Measurements from ENCODE around the gene CISD1. TPM values are rescaled to one million over a fixed set of nuclear protein-coding genes. Genes with fewer than 3 reads are reported as not detected.

CISD1 gene
- polyA plus RNA-seq, 1 donor from 2014 or later: 86.3 TPM

GRCh38 chr10:58311026-58311425, 42.1 kb downstream of the CISD1 start:
- Histone ChIP-seq H3K4me2 (ENCODE audit: low read length) (no peak overlapping the region), H3K27me3 (ENCODE audit: insufficient read depth, low read depth, low read length) (no peaks in the 10 kb centered on the region), H3K36me3 (ENCODE audit: insufficient read depth, low read length) (no peaks in the 10 kb centered on the region), H3K27ac (ENCODE audit: low read length) (no peak overlapping the region), H4K20me1 (ENCODE audit: insufficient read depth) (no peaks in the 10 kb centered on the region), H3K79me2 (replicated peaks; ENCODE audit: insufficient read depth, low read length) (no peaks in the 10 kb centered on the region), H3K9me3 (ENCODE audit: low read length) (no peaks in the 10 kb centered on the region), H3K9me2 (ENCODE audit: insufficient read depth, low read length) (no peaks in the 10 kb centered on the region), H3K9ac (ENCODE audit: low read length) (no peak overlapping the region), H2AFZ (ENCODE audit: low read depth, low read length) (no peak overlapping the region), H3K4me3 (ENCODE audit: low read length) (no peak overlapping the region), H3F3A (ENCODE audit: insufficient read depth, low read length, poor library complexity, severe bottlenecking) (no peaks in the 10 kb centered on the region)
- TF ChIP-seq EZH2 (IDR thresholded peaks at IDR 0.05; ENCODE audit: borderline replicate concordance, insufficient read depth, low read length, poor library complexity, severe bottlenecking) (no peak), POLR2AphosphoS5 (IDR thresholded peaks at IDR 0.05) (no peak), TAF1 (IDR thresholded peaks at IDR 0.05; ENCODE audit: low read depth) (no peak), EP300 (conservative IDR thresholded peaks at IDR 0.05; ENCODE audit: poor library complexity, severe bottlenecking) (no peak), SMC3 (conservative IDR thresholded peaks at IDR 0.05; ENCODE audit: poor library complexity) (no peak)

- Histone ChIP-seq H3K36me3 (ENCODE audit: insufficient read depth, low read length) (no peaks in the 10 kb centered on the region), H3K27ac (ENCODE audit: low read length) (no peak overlapping the region), H3F3A (ENCODE audit: insufficient read depth, low read length, poor library complexity, severe bottlenecking) (no peaks in the 10 kb centered on the region), H3K9me2 (ENCODE audit: insufficient read depth, low read length) (no peaks in the 10 kb centered on the region), H3K9ac (ENCODE audit: low read length) (no peak overlapping the region), H3K9me3 (ENCODE audit: low read length) (no peaks in the 10 kb centered on the region), H3K4me3 (ENCODE audit: low read length) (no peak overlapping the region), H2AFZ (ENCODE audit: low read depth, low read length) (no peak overlapping the region), H3K79me2 (replicated peaks; ENCODE audit: insufficient read depth, low read length) (no peaks in the 10 kb centered on the region), H3K27me3 (ENCODE audit: insufficient read depth, low read depth, low read length) (no peaks in the 10 kb centered on the region), H4K20me1 (ENCODE audit: insufficient read depth) (no peaks in the 10 kb centered on the region), H3K4me2 (ENCODE audit: low read length) (no peak overlapping the region)
- TF ChIP-seq REST (IDR thresholded peaks at IDR 0.05; ENCODE audit: borderline replicate concordance): no peak
- no peak for TF ChIP-seq SMC3 (conservative IDR thresholded peaks at IDR 0.05; ENCODE audit: poor library complexity)
- TF ChIP-seq EZH2 (IDR thresholded peaks at IDR 0.05; ENCODE audit: borderline replicate concordance, insufficient read depth, low read length, poor library complexity, severe bottlenecking): no peak
- no peak for TF ChIP-seq EP300 (conservative IDR thresholded peaks at IDR 0.05; ENCODE audit: poor library complexity, severe bottlenecking)
- TF ChIP-seq TAF1 (IDR thresholded peaks at IDR 0.05; ENCODE audit: low read depth): no peak
- no peak for TF ChIP-seq POLR2AphosphoS5 (IDR thresholded peaks at IDR 0.05)
- TF ChIP-seq RAD21 (conservative IDR thresholded peaks at IDR 0.05): no peak
- no peak for TF ChIP-seq CTCF (IDR thresholded peaks at IDR 0.05; ENCODE audit: poor library complexity, severe bottlenecking)
- TF ChIP-seq MXI1 (conservative IDR thresholded peaks at IDR 0.05; ENCODE audit: poor library complexity, severe bottlenecking): no peak
These were observed 47.9 kb downstream of the CISD1 start for GRCh38 chr10:58316874-58317273.

Data from neural cell (in vitro differentiated cells).